ENCODE data around the gene SPARCL1. TPM values are rescaled to one million over a fixed set of nuclear protein-coding genes. Genes with fewer than 3 reads are reported as not detected.
A peak's percentile ranks its signal among the peaks of the same experiment; 100 is the strongest.

Gene SPARCL1
- total and polyA plus RNA-seq, 10 of the 15 experiments (the other 5 are each of a cell fraction or from before 2014, with no cell fraction given) = 0.10 to 1.1 TPM; not detected in 8

GRCh38 chr4:87525636-87526295 lies 3.4 kb downstream of the SPARCL1 start:
- intact Hi-C loops (cut with micrococcal nuclease; ENCODE audit: unreplicated experiment) = no loop called here

GRCh38 chr4:87524456-87524855 lies 4.7 kb downstream of the SPARCL1 start:
- Histone ChIP-seq H3K27me3 (replicated peaks in 1 of 2; ENCODE audit: control insufficient read depth in 2 of 2, insufficient read depth in 2 of 2, low read length in 1 of 2) (no peaks in the 10 kb centered on the region), H3K9ac (ENCODE audit: control insufficient read depth, insufficient read depth, low read length) (no peak overlapping the region), H3K4me2 (ENCODE audit: control insufficient read depth, insufficient read depth) (no peak overlapping the region), H2AFZ (ENCODE audit: control insufficient read depth, low read depth, low read length) (no peak overlapping the region), H3K79me2 (ENCODE audit: control insufficient read depth, insufficient read depth, low read length) (no peaks in the 10 kb centered on the region), H4K20me1 (ENCODE audit: control insufficient read depth, insufficient read depth) (no peaks in the 10 kb centered on the region), H3K27ac (ENCODE audit: control insufficient read depth, insufficient read depth) (no peak overlapping the region), H3K9me3 (replicated peaks; ENCODE audit: control insufficient read depth, insufficient read depth, low read length) (peaks cover 2% of the 10 kb centered on the region; the same call in 2 of the 3 replicates), H3K4me1 (ENCODE audit: control insufficient read depth, insufficient read depth, low read length) (no peaks in the 10 kb centered on the region), H3K36me3 (ENCODE audit: control insufficient read depth in 2 of 2, insufficient read depth in 2 of 2, low read length in 1 of 2) (no peaks in the 10 kb centered on the region), H3K4me3 (no peak overlapping the region)
- no peak for DNase-seq (ENCODE audit: low read depth, low spot score)
- BruUV-seq (replicated peaks) = no TSS peak
- intact Hi-C loops (cut with micrococcal nuclease; ENCODE audit: unreplicated experiment) (no loop called here), in situ Hi-C loops (cut with MboI) (no loop called here)
- 91% methylated on average over 2 of the region's 2 CpGs for WGBS (ENCODE audit: insufficient coverage, insufficient replicate concordance, low lambda C conversion rate, missing lambda C conversion rate)
- ATAC-seq = no peak
- RAD21 ChIA-PET (ENCODE audit: unreplicated experiment) = no interaction called here
- SMC1A ChIA-PET (ENCODE audit: uncharacterized antibody, unreplicated experiment) = no interaction called here
- CTCF ChIA-PET = no interaction called here
- POLR2A ChIA-PET = no interaction called here
- FAIRE-seq = peak; percentile 47
- no peak for TF ChIP-seq ZNF274 (IDR thresholded peaks at IDR 0.05; ENCODE audit: insufficient read depth, insufficient read length)
- TF ChIP-seq ZNF592 (IDR thresholded peaks at IDR 0.05) = no peak
- TF ChIP-seq HSF1 (IDR thresholded peaks at IDR 0.05; ENCODE audit: low read depth, low read length) = no peak
- no peak for TF ChIP-seq RUNX3 (IDR thresholded peaks at IDR 0.05; ENCODE audit: low read length)
- no peak for TF ChIP-seq ZNF687 (IDR thresholded peaks at IDR 0.05)

More at GRCh38 chr4:87525636-87526295, 3.4 kb downstream of the SPARCL1 start:
- FAIRE-seq = no peak
- Histone ChIP-seq H3K27ac (ENCODE audit: control insufficient read depth, insufficient read depth) (no peak overlapping the region), H3K4me2 (ENCODE audit: control insufficient read depth, insufficient read depth) (no peak overlapping the region), H3K79me2 (ENCODE audit: control insufficient read depth, insufficient read depth, low read length) (no peaks in the 10 kb centered on the region), H3K36me3 (ENCODE audit: control insufficient read depth in 2 of 2, insufficient read depth in 2 of 2, low read length in 1 of 2) (no peaks in the 10 kb centered on the region), H2AFZ (ENCODE audit: control insufficient read depth, low read depth, low read length) (no peak overlapping the region), H3K9ac (ENCODE audit: control insufficient read depth, insufficient read depth, low read length) (no peak overlapping the region), H3K27me3 (replicated peaks in 1 of 2; ENCODE audit: control insufficient read depth in 2 of 2, insufficient read depth in 2 of 2, low read length in 1 of 2) (no peaks in the 10 kb centered on the region), H3K9me3 (replicated peaks; ENCODE audit: control insufficient read depth, insufficient read depth, low read length) (peaks cover 2% of the 10 kb centered on the region; the same call in 2 of the 3 replicates), H4K20me1 (ENCODE audit: control insufficient read depth, insufficient read depth) (no peaks in the 10 kb centered on the region), H3K4me3 (no peak overlapping the region), H3K4me1 (ENCODE audit: control insufficient read depth, insufficient read depth, low read length) (no peaks in the 10 kb centered on the region)
- TF ChIP-seq MEF2A (IDR thresholded peaks at IDR 0.05; ENCODE audit: insufficient read depth, low read depth, low read length) = no peak
- no peak for TF ChIP-seq ESRRA (IDR thresholded peaks at IDR 0.05; ENCODE audit: low read length)
- no TSS peak for BruUV-seq (replicated peaks)
- ChIA-PET CTCF (no interaction called here), RAD21 (ENCODE audit: unreplicated experiment) (no interaction called here), SMC1A (ENCODE audit: uncharacterized antibody, unreplicated experiment) (interaction anchor here (1.3 kb wide), 1 partner anchor 11 kb away, joined by 5 read pairs; no protein-coding TSS in a partner anchor), POLR2A (no interaction called here)
- 8% methylated on average over 3 of the region's 3 CpGs for WGBS (ENCODE audit: insufficient coverage, insufficient replicate concordance, low lambda C conversion rate, missing lambda C conversion rate)
- ATAC-seq = no peak
- DNase-seq (ENCODE audit: low read depth, low spot score) = no peak
- in situ Hi-C loops (cut with MboI) = no loop called here

All from GM12878 (cell line).